Esophagus muscularis mucosa (tissue), 4 donors: ENCODE data around the gene SERTAD1. TPM values are rescaled to one million over a fixed set of nuclear protein-coding genes. Genes with fewer than 3 reads are reported as not detected.

Experiments
- DNase-seq: peaks from one replicate; pipeline ENCODE4 v3.0.0-alpha.2; 2017; ENCODE audit errors: extremely low spot score
- H3K27ac ChIP-seq, 4 donors: fragments of 200-600 bp; sonication (generic); replicated peaks in 1 of 4; 1 replicate in 3 of 4; 2 replicates in 1 of 4; pipeline ENCODE4 v1.5.1; 2016 to 2019; ENCODE audit warnings: mild to moderate bottlenecking in 1 of 4
- H3K27me3 ChIP-seq, 4 donors: fragments of 200-600 bp; sonication (generic); one replicate each; pipeline versions ENCODE4 v1.5.1 to v1.6.0; 2016 to 2019
- H3K36me3 ChIP-seq, 4 donors: fragments of 200-600 bp; sonication (generic); one replicate each; pipeline ENCODE4 v1.5.1; 2016 to 2019
- H3K4me1 ChIP-seq, 4 donors: fragments of 200-600 bp; sonication (generic); one replicate each; pipeline ENCODE4 v1.5.1; 2016 to 2019
- H3K4me3 ChIP-seq, 4 donors: fragments of 200-600 bp; sonication (generic); 1 replicate in 2 of 4; 2 replicates in 2 of 4; pipeline ENCODE4 v1.5.1; 2016 to 2019; ENCODE audit warnings: mild to moderate bottlenecking in 4 of 4, moderate library complexity in 1 of 4
- H3K9me3 ChIP-seq, 4 donors: fragments of 200-600 bp; sonication (generic); 1 replicate in 3 of 4; 2 replicates in 1 of 4; pipeline ENCODE4 v1.5.1; 2016 to 2019
- EP300 ChIP-seq: sonication (generic); formaldehyde crosslinking; IDR thresholded peaks from one replicate; pipeline ENCODE4 v1.6.1; 2017; ENCODE audit warnings: antibody characterized with exemption
- POLR2A ChIP-seq: fragments of 450-650 bp; IDR thresholded peaks from one replicate; pipeline ENCODE4 v1.6.1; 2017; ENCODE audit warnings: antibody characterized with exemption, moderate library complexity, mild to moderate bottlenecking, low read depth
- POLR2AphosphoS5 ChIP-seq, 2 donors: sonication (generic); formaldehyde crosslinking; IDR thresholded peaks; one replicate each; pipeline ENCODE4 v1.6.1; 2017; ENCODE audit warnings: antibody characterized with exemption in 2 of 2
- WGBS: methylation state at CpG from one replicate; pipeline ENCODE4 v1.1.5; 2018; 5-methylcytosine and 5-hydroxymethylcytosine counted together
- intact Hi-C: fragments of 100-400 bp; cut with DNase I; formaldehyde crosslinking; loops from one replicate; pipeline ENCODE4 v1.15.1; 2023
- total RNA-seq, 4 donors: library from RNA; depleted of rRNA; stranded (reverse); fragments of >200 nt; gene quantifications; one replicate each; pipeline versions ENCODE4 v1.1.0 to v1.2.1, GENCODE V29; 2016
- TF ChIP-seq, protein P1 (sequence below), 3 experiments: fragments of 200-600 bp in 2 of 3; fragments of 450-650 bp in 1 of 3; sonication (generic) in 2 of 3; IDR thresholded peaks; one replicate each; pipeline ENCODE4 v1.5.1; 2017 to 2019; ENCODE audit warnings: antibody characterized with exemption in 3 of 3, mild to moderate bottlenecking in 2 of 3, moderate library complexity in 1 of 3

SERTAD1 gene
- total RNA-seq, 4 donors from 2014 or later: 13.7 to 73.1 (median 22.5) TPM

DNA sequence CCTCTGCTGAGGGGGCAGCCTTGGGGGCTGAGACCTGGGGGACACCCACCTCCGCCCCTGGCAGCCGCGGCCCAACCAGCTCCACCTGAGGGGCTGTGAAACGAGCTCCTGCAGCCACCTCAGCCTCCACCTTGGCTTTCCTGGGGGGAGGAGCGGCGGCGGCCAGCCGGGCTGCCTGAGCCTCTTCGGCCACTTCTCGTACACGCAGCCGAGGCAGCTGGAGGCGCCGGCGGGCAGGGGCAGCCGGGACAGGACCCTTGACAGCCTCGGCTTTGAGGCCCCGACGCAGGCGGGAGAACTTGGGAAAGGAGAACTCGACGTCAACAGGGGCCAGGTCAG is 28.3 kb downstream of the SERTAD1 start:
- H3K36me3 ChIP-seq: peaks cover 0 to 21% (median 12%) of the 10 kb centered on the region in 4 donors

DNA sequence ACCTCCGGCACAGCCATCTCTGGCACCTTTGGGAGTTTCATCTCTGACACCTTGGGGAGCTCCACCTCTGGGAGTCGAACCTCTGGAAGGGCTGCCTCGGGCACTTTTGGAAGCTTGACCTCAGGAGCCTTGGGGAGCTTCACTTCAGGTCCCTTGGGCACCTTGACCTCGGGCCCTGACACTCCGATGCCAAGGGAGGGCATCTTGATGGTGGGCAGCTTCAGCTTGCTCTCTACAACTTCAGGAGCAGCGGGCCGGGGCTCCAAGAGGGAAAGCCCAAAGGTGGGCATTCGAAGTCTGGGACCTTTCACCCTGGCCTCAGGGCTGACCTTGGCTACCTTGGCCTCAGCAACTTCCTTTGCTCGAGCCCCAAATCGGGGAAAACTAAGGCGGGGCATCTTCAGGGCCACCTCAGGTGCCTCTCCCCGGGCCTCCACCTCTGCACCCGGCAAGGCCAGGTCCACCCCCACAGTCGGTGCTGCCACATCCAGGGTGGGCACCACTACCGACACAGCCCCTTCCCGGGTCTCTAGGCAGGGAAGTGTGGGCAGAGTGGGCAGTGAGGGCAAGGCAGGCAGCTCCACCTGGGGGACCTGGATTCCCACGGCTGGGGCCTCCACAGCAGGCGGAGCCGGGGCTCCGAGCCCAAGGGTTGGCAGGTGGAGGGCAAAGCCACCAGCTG is 28.8 kb downstream of the SERTAD1 start:
- no peak for TF ChIP-seq EP300
- TF ChIP-seq, protein P1, sequence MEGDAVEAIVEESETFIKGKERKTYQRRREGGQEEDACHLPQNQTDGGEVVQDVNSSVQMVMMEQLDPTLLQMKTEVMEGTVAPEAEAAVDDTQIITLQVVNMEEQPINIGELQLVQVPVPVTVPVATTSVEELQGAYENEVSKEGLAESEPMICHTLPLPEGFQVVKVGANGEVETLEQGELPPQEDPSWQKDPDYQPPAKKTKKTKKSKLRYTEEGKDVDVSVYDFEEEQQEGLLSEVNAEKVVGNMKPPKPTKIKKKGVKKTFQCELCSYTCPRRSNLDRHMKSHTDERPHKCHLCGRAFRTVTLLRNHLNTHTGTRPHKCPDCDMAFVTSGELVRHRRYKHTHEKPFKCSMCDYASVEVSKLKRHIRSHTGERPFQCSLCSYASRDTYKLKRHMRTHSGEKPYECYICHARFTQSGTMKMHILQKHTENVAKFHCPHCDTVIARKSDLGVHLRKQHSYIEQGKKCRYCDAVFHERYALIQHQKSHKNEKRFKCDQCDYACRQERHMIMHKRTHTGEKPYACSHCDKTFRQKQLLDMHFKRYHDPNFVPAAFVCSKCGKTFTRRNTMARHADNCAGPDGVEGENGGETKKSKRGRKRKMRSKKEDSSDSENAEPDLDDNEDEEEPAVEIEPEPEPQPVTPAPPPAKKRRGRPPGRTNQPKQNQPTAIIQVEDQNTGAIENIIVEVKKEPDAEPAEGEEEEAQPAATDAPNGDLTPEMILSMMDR (IDR thresholded peaks at IDR 0.05): no peak
- no peak for TF ChIP-seq POLR2AphosphoS5 (IDR thresholded peaks at IDR 0.05)
- no peak for TF ChIP-seq POLR2A
- no peak for DNase-seq
- Histone ChIP-seq H3K36me3 (peaks cover 0 to 21% (median 12%) of the 10 kb centered on the region in 4 donors), H3K27me3 (no peaks in the 10 kb centered on the region), H3K27ac (no peak overlapping the region), H3K9me3 (no peaks in the 10 kb centered on the region), H3K4me3 (no peak overlapping the region), H3K4me1 (peaks cover 0 to 9% (median 0%) of the 10 kb centered on the region in 4 donors)
- 89% methylated on average over 5 of the region's 20 CpGs for whole genome bisulfite sequencing
- intact Hi-C loops: loop anchor here (5.0 kb wide), 1 partner anchor 45 kb away; no protein-coding TSS in a partner anchor

More for the DNA sequence above, 28.3 kb downstream of the SERTAD1 start:
- intact Hi-C loops: loop anchor here (5.0 kb wide), 1 partner anchor 45 kb away; no protein-coding TSS in a partner anchor
- Histone ChIP-seq H3K4me3 (no peak overlapping the region), H3K27me3 (no peaks in the 10 kb centered on the region), H3K9me3 (no peaks in the 10 kb centered on the region), H3K27ac (no peak overlapping the region), H3K4me1 (peaks cover 0 to 9% (median 0%) of the 10 kb centered on the region in 4 donors)
- no peak for DNase-seq
- 97% methylated on average over 5 of the region's 22 CpGs for WGBS
- TF ChIP-seq, protein P1 (IDR thresholded peaks at IDR 0.05): no peak
- TF ChIP-seq EP300 (no peak), POLR2A (no peak), POLR2AphosphoS5 (IDR thresholded peaks at IDR 0.05) (no peak)

DNA sequence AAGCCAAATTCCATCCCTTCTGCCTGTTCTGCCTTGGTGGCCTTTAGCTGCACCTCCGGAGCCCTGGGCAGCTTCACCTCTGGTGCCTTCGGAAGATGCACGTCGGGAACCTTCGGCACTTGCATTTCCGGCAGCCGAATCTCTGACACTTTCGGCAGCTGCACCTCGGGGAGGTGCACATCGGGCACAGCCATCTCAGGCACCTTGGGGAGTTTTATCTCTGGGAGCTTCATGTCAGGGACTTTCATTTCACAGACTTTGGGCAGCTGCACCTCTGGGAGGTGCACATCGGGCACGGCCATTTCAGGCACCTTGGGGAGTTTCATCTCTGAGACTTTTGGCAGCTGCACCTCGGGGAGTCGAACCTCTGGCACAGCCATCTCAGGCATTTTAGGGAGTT is 29.8 kb downstream of the SERTAD1 start:
- 91% methylated on average over 12 of the region's 14 CpGs for WGBS
- Histone ChIP-seq H3K27me3 (no peaks in the 10 kb centered on the region), H3K4me3 (no peak overlapping the region), H3K9me3 (no peaks in the 10 kb centered on the region), H3K27ac (no peak overlapping the region), H3K36me3 (peaks cover 0 to 21% (median 12%) of the 10 kb centered on the region in 4 donors), H3K4me1 (peaks cover 0 to 9% (median 0%) of the 10 kb centered on the region in 4 donors)
- intact Hi-C loops: loop anchor here (5.0 kb wide), 1 partner anchor 44 kb away; no protein-coding TSS in a partner anchor
- TF ChIP-seq POLR2A: no peak
- TF ChIP-seq, protein P1 (IDR thresholded peaks at IDR 0.05): no peak
- TF ChIP-seq POLR2AphosphoS5 (IDR thresholded peaks at IDR 0.05): no peak
- no peak for TF ChIP-seq EP300
- no peak for DNase-seq

DNA sequence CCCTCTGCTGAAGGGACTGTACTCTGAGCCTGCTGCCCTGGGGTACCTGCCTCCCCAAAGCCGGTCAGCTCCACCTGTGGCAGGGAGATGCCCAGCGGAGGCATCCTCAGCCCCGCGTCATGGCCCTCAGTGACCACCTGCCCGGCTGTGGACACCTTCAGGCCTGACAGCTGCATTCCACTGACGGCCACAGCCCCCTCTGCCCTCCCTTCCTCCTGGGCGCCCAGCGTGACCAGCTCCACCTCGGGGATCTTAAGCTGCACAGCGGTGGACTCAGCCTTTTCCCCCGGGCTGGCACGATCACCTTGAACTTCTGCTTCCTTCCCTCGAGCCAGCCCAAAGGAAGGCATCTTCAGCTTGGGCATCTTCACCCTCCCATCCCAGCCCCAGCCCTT is 31.0 kb downstream of the SERTAD1 start:
- intact Hi-C loops: loop anchor here (5.0 kb wide), 1 partner anchor 43 kb away; no protein-coding TSS in a partner anchor
- H3K27me3 ChIP-seq: no peaks in the 10 kb centered on the region

More for the DNA sequence above, 31.0 kb downstream of the SERTAD1 start:
- TF ChIP-seq POLR2AphosphoS5 (IDR thresholded peaks at IDR 0.05): no peak
- no peak for TF ChIP-seq POLR2A
- TF ChIP-seq EP300: no peak
- TF ChIP-seq, protein P1 (IDR thresholded peaks at IDR 0.05): no peak
- peaks cover 0 to 5% (median 0%) of the 10 kb centered on the region in 4 donors for H3K4me1 ChIP-seq
- H3K9me3 ChIP-seq: no peaks in the 10 kb centered on the region
- DNase-seq: no peak
- H3K4me3 ChIP-seq: no peak overlapping the region
- H3K36me3 ChIP-seq: peaks cover 0 to 21% (median 12%) of the 10 kb centered on the region in 4 donors
- no peak overlapping the region for H3K27ac ChIP-seq
- WGBS: 85% methylated on average over 8 of the region's 13 CpGs
